ENCODE results near the gene PSMD5.

DNA sequence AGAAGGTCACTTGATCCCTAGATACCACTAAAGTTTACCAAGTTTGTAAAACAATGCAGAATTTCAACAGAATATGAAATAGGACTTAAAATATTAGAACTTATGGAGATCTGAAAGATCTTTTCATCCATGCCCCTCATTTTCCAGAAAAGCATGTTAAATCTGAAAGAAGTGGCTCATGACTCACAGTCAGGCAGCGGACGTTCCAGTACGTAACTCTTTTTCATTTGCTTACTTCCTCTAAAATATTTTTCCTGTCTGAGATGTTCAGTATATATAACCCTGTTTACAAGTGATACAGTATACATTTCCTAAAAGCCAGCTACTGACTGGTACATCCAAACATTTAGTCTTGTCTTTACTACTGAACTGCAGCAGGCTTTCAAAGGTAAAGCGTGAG lies 71.8 kb downstream of the PSMD5 start:
- TF ChIP-seq, protein P1, sequence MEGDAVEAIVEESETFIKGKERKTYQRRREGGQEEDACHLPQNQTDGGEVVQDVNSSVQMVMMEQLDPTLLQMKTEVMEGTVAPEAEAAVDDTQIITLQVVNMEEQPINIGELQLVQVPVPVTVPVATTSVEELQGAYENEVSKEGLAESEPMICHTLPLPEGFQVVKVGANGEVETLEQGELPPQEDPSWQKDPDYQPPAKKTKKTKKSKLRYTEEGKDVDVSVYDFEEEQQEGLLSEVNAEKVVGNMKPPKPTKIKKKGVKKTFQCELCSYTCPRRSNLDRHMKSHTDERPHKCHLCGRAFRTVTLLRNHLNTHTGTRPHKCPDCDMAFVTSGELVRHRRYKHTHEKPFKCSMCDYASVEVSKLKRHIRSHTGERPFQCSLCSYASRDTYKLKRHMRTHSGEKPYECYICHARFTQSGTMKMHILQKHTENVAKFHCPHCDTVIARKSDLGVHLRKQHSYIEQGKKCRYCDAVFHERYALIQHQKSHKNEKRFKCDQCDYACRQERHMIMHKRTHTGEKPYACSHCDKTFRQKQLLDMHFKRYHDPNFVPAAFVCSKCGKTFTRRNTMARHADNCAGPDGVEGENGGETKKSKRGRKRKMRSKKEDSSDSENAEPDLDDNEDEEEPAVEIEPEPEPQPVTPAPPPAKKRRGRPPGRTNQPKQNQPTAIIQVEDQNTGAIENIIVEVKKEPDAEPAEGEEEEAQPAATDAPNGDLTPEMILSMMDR (IDR thresholded peaks at IDR 0.05): no peak
- TF ChIP-seq POLR2A (IDR thresholded peaks at IDR 0.05): no peak
- no peak for TF ChIP-seq POLR2AphosphoS5 (IDR thresholded peaks at IDR 0.05; ENCODE audit: insufficient read depth in 1 of 2, low read depth in 1 of 2)
